ENCODE results near the gene TMEM235.

The TMEM235 gene

DNA sequence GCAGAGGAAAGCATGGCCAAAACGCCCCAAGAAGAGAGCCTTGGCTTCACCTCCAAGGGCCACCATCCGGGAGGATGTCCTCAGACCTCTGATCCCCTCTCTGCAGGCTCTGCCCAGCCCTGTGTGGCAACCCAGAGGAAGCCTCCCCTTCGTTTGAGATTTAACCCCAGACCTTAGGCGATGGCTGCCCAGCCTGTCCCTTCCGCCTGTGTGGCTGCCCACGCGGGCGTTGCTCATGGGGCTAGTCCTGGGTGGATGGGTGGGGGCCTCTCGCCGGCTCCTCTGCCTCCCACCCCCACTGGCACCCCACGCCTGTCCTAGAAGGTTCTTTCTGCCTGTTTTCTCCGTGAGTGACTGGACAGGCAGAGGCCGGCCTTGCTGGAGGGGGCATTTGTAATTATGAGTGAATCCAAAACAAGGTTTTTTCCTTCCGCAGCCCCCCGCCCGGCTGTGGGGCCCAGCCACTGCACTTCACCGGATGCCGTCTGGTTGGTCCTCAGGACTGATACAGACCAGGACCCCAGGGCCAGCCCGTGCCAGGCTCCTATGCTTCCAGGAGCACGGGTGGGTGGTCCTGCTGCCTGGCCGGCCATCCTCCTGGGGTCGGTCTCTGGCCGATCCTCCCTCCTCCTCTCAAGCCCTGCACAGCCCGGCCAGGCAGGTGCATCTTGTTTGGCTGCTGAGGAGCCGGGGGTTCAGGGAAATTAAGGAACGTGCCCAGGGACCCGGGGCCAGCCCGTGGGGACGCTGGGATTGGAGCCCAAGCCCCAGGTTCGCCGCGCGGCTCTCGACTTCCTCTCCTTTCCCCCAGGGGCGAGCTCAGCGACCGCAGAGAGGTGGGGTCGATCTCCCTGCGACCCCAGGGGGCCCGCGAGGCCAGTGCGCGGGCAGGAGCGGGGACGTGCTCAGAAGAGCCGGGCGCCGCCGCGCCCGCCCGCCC lies at the start of gene TMEM235:
TMEM235 (plus strand) TSS at position 636 of the 940 bp plus-strand sequence. CDS start 393 bp downstream, outside the sequence.
- no peak within 1 kb of the TSS for H3K4me3 ChIP-seq (ENCODE audit: low read depth, low read length)
- H3K36me3 ChIP-seq (ENCODE audit: control insufficient read depth in 2 of 2, insufficient read depth in 1 of 2, low read length in 2 of 2): no peaks in the 10 kb centered on the region
- POLR2A ChIA-PET: no interaction called here

GRCh38 chr17:78182504-78182903 lies 48.9 kb upstream of the TMEM235 start:
- CTCF ChIA-PET: interaction anchor here (0.6 to 7.8 kb wide), 5 partner anchors 8 to 71 kb away, joined by 3 to 94 read pairs (median 4); no protein-coding TSS in a partner anchor
- Histone ChIP-seq H3K36me3 (ENCODE audit: control insufficient read depth in 2 of 2, insufficient read depth in 1 of 2, low read length in 2 of 2) (peaks cover 37 to 74% of the 10 kb centered on the region in 2 experiments), H3K9me3 (ENCODE audit: control insufficient read depth, insufficient read depth, low read depth, low read length) (no peaks in the 10 kb centered on the region), H3K27ac (ENCODE audit: extremely low read depth, low read depth, low read length) (no peak overlapping the region), H3K4me3 (ENCODE audit: low read depth, low read length) (no peak overlapping the region), H3K4me1 (ENCODE audit: control insufficient read depth, insufficient read depth, low read length) (peaks cover 2% of the 10 kb centered on the region)
- TF ChIP-seq, protein P1, sequence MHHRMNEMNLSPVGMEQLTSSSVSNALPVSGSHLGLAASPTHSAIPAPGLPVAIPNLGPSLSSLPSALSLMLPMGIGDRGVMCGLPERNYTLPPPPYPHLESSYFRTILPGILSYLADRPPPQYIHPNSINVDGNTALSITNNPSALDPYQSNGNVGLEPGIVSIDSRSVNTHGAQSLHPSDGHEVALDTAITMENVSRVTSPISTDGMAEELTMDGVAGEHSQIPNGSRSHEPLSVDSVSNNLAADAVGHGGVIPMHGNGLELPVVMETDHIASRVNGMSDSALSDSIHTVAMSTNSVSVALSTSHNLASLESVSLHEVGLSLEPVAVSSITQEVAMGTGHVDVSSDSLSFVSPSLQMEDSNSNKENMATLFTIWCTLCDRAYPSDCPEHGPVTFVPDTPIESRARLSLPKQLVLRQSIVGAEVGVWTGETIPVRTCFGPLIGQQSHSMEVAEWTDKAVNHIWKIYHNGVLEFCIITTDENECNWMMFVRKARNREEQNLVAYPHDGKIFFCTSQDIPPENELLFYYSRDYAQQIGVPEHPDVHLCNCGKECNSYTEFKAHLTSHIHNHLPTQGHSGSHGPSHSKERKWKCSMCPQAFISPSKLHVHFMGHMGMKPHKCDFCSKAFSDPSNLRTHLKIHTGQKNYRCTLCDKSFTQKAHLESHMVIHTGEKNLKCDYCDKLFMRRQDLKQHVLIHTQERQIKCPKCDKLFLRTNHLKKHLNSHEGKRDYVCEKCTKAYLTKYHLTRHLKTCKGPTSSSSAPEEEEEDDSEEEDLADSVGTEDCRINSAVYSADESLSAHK (tag by site-specific recombination; IDR thresholded peaks at IDR 0.05): no peak
- no peak for TF ChIP-seq OVOL3 (tag by site-specific recombination; IDR thresholded peaks at IDR 0.05)
- peak; percentile 69; the same call in 1 of the 2 replicates for TF ChIP-seq ZNF600 (tag by site-specific recombination; IDR thresholded peaks at IDR 0.05)
- POLR2A ChIA-PET: interaction anchor here (0.7 to 2.0 kb wide), 5 partner anchors 8 to 588 kb away, joined by 3 to 8 read pairs (median 3); no protein-coding TSS in a partner anchor

More for the DNA sequence above, at the start of gene TMEM235:
- CTCF ChIA-PET: interaction anchor here (1.1 to 2.0 kb wide), 2 partner anchors 20 kb away, joined by 4 to 5 read pairs; no protein-coding TSS in a partner anchor
- Histone ChIP-seq H3K4me1 (ENCODE audit: control insufficient read depth, insufficient read depth, low read length) (no peaks in the 10 kb centered on the region), H3K9me3 (ENCODE audit: control insufficient read depth, insufficient read depth, low read depth, low read length) (no peaks in the 10 kb centered on the region), H3K27ac (ENCODE audit: extremely low read depth, low read depth, low read length) (no peak within 1 kb of the TSS)
- TF ChIP-seq ZNF48 (tag by site-specific recombination; IDR thresholded peaks at IDR 0.05): no peak
- TF ChIP-seq ZFHX2 (tag by site-specific recombination; conservative IDR thresholded peaks at IDR 0.05): 0 out of 2 replicates have a peak, but pooled peaks have one; percentile 19

GRCh38 chr17:78183916-78184315 lies 47.5 kb upstream of the TMEM235 start:
- Histone ChIP-seq H3K27ac (ENCODE audit: extremely low read depth, low read depth, low read length) (no peak overlapping the region), H3K4me1 (ENCODE audit: control insufficient read depth, insufficient read depth, low read length) (peaks cover 2% of the 10 kb centered on the region), H3K9me3 (ENCODE audit: control insufficient read depth, insufficient read depth, low read depth, low read length) (no peaks in the 10 kb centered on the region), H3K4me3 (ENCODE audit: low read depth, low read length) (no peak overlapping the region), H3K36me3 (ENCODE audit: control insufficient read depth in 2 of 2, insufficient read depth in 1 of 2, low read length in 2 of 2) (peaks cover 32 to 65% of the 10 kb centered on the region in 2 experiments)
- CTCF ChIA-PET: interaction anchor here (0.5 to 7.8 kb wide), 6 partner anchors 9 to 411 kb away, joined by 3 to 94 read pairs (median 4); no protein-coding TSS in a partner anchor
- TF ChIP-seq ZNF560 (tag by site-specific recombination; IDR thresholded peaks at IDR 0.05; ENCODE audit: borderline replicate concordance): no peak
- TF ChIP-seq TCF7L2 (IDR thresholded peaks at IDR 0.05; ENCODE audit: borderline replicate concordance, low read depth, low read length): no peak
- TF ChIP-seq ZNF311 (tag by site-specific recombination; IDR thresholded peaks at IDR 0.05; ENCODE audit: borderline replicate concordance): no peak
- TF ChIP-seq MYNN (tag by site-specific recombination; IDR thresholded peaks at IDR 0.05; ENCODE audit: borderline replicate concordance): no peak
- TF ChIP-seq, protein P2, sequence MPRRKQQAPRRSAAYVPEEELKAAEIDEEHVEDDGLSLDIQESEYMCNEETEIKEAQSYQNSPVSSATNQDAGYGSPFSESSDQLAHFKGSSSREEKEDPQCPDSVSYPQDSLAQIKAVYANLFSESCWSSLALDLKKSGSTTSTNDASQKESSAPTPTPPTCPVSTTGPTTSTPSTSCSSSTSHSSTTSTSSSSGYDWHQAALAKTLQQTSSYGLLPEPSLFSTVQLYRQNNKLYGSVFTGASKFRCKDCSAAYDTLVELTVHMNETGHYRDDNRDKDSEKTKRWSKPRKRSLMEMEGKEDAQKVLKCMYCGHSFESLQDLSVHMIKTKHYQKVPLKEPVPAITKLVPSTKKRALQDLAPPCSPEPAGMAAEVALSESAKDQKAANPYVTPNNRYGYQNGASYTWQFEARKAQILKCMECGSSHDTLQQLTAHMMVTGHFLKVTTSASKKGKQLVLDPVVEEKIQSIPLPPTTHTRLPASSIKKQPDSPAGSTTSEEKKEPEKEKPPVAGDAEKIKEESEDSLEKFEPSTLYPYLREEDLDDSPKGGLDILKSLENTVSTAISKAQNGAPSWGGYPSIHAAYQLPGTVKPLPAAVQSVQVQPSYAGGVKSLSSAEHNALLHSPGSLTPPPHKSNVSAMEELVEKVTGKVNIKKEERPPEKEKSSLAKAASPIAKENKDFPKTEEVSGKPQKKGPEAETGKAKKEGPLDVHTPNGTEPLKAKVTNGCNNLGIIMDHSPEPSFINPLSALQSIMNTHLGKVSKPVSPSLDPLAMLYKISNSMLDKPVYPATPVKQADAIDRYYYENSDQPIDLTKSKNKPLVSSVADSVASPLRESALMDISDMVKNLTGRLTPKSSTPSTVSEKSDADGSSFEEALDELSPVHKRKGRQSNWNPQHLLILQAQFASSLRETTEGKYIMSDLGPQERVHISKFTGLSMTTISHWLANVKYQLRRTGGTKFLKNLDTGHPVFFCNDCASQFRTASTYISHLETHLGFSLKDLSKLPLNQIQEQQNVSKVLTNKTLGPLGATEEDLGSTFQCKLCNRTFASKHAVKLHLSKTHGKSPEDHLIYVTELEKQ (tag by site-specific recombination; IDR thresholded peaks at IDR 0.05; ENCODE audit: borderline replicate concordance): no peak
- TF ChIP-seq ZNF211 (tag by site-specific recombination; IDR thresholded peaks at IDR 0.05; ENCODE audit: low read depth): no peak
- no peak for TF ChIP-seq ZNF223 (tag by site-specific recombination; IDR thresholded peaks at IDR 0.05)
- no peak for TF ChIP-seq ZBTB49 (tag by site-specific recombination; IDR thresholded peaks at IDR 0.05; ENCODE audit: low read depth)
- POLR2A ChIA-PET: interaction anchor here (0.9 to 2.0 kb wide), 4 partner anchors 9 to 22 kb away, joined by 6 to 8 read pairs (median 8); no protein-coding TSS in a partner anchor

Data from HEK293 (cell line).